HG02759 (cell line): ENCODE measurements around the gene LPAR1.

Experiments
- ATAC-seq: cut with Tn5 transposase; IDR thresholded peaks from one replicate; pipeline ENCODE4 v1.9.1; 2021; ENCODE audit warnings: mild to moderate bottlenecking, moderate library complexity; ENCODE audit not compliant: unreplicated experiment

LPAR1 gene

GRCh38 chr9:111037708-111038330, 451 bp downstream of the LPAR1 start:
- ATAC-seq: peak; percentile 54

DNA sequence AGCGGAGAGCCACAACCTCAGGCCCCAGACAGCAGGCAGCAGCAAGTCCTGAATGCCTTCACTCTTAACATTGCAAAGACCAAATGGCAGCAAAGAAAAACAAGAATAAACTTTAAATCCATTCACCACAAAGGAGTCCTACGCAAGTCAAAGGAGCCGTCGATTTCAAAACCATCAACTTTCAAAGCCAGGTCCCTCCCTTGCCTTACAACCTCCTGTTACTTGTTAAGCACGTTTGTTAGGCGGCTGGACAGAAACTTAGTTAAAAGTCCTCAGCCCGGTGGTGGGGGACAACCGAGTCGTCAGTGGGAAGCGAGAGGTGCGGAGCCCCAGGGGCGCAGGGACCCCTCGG, 938 bp downstream of the LPAR1 start:
- ATAC-seq: no peak

DNA sequence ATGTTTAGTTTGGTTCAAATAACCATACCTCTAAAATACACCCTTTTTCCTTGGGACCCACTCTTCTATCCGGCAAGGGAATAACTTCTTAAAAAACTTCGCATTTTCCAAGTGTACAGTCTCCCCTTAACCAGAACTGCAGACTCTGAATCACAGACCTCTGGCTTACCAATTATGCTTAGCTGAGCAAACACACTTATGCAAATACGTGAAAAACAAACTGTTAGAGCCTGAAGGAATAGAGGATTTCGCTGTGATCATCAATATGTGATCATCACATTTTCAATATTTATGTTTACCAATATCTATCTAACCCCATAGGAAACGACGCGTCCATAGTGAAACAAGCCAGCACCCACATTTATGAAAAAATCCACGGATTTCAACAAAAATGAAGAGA, 1.3 kb downstream of the LPAR1 start:
- ATAC-seq: no peak

DNA sequence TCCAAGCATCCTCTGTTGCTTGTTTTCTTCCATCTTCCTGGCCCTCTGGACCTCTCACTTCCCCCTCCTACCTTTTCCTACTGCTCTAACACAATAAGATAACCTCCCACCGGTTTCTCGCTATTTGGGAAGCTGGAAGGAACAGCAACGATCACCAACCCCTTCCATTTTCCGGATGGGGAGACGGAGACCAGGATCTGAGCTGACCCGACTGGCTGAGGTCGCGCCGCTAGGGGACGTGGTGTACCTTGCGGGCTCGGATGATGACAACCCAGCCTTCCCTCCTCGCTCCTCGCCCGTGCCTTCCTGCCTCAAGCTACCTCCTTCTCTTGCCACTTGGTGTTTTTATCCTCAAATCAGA, 1.9 kb downstream of the LPAR1 start:
- no peak for ATAC-seq

GRCh38 chr9:111035543-111036428, 2.5 kb downstream of the LPAR1 start:
- no peak for ATAC-seq

- no peak for ATAC-seq
These were observed 3.3 kb downstream of the LPAR1 start for GRCh38 chr9:111034898-111035539.

DNA sequence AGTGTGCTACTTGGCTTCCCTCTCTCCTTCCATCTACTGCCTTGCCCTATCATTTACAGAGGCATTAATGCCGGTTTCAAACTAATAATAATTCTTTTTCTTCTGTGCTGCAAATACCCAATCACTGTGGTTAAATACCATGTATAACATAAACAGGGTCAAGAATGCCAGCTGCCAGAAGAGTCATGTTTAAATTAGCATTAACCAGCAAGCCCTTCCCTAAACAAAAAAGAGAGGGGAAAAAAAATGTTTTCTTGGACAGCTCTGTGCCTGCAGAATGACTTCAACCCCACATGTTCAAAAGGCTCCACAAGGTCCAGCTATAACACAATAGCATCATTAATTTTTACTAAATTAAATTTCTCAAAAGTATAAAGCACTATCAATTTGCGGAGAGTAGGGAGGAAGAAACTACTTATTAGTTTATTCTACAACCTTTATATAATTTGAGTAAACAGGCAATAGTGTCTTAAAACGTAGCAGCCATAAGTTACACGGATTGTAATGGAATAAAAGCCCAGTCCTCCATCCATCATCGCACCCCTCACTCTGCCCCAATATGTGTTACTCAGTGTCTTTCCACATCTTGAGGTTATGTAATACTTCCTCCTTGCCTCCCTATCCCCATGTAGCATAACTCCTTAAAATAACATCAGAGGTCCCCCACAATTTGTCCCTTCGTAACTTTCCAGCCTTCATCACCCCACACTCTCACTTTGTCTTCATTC, 3.9 kb downstream of the LPAR1 start:
- no peak for ATAC-seq

- ATAC-seq: no peak
These were observed 7.8 kb downstream of the LPAR1 start for GRCh38 chr9:111030492-111030891.

DNA sequence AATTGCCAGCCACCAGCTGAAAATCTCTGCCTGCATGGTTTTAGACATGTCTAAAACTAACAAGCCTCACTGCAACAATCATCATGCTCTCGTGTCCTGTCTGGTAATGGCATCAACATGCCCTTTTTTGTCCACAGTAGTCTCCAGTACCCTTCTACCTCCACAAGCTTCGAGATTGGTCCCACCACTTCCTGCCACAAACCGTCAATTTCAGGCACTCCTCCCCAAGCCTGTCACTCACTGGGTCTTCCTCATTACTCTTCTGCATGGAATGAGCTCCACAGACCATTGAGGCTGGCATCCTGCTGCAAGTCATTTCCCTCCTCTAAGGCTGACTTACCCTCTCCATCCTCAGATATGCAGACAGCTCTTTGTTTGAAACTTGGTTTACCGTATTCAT, 9.0 kb downstream of the LPAR1 start:
- no peak for ATAC-seq

DNA sequence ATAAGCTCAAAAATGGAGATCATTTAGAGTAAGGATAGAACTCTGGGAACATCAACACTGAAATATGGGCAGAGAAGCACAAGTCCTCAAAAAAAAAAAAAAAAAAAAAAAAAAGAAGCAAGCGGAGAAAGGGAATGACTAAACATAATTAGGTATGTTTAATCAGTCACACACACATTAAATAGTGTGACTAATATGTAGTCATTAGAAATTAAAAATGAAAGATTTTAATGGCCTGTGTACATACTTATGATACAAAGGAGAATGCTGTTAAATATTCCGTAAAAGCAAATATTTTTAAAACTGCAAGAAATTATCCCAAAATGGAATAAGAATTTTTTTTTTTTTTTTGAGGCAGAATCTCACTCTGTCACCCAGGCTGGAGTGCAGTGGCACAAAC, 10.5 kb downstream of the LPAR1 start:
- ATAC-seq: no peak

GRCh38 chr9:111023128-111023527, 15.1 kb downstream of the LPAR1 start:
- ATAC-seq: no peak

DNA sequence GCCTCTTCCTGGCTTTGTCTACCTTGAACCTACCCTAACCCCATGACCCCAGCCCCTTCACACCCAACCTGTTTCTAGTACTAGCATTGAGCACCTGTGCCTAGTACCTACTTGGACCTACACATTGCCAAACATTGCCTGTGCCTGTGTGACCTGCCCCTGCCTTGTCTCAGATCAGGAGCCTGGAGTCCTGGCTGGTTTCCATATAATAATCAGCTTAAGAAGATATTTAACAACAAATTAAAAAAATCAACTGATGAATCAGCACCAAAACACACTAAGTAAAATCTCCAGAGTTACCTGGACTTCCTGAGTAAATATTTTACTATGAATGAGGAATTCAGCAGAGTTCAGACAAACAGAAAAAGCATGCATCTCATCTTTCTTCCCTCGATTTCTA, 17.7 kb downstream of the LPAR1 start:
- no peak for ATAC-seq

DNA sequence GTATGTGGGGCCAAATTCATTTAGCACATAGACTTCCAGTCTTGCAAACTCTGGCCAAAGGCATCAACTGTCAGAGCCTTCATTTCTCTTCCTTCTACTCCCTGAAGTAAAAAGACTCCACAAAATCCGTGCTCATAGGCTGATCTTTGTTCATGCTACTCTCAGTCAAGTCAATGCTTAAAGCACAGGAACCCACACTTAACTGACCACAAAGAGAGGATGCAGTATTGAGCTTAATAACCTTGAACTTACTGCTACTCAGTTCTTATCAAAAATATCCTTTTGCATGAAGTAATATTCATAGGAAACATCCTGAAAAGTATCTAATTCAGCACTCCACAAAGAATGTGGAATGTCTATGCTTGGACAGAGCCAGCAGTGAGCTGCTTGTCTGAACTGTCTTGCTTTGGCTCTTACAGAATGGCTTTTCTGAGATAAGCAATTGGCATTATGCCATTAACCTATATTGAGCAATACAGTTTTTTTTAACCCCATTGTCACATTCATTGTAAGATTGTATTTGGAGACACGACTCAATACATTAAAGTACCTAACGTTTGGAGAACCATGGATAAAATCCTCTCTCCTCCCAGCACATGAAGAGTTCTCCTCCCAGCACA, 21.7 kb downstream of the LPAR1 start:
- ATAC-seq: no peak

- no peak for ATAC-seq
These were observed 22.3 kb downstream of the LPAR1 start for GRCh38 chr9:111016016-111016415.

GRCh38 chr9:111013707-111014106, 24.6 kb downstream of the LPAR1 start:
- ATAC-seq: no peak

DNA sequence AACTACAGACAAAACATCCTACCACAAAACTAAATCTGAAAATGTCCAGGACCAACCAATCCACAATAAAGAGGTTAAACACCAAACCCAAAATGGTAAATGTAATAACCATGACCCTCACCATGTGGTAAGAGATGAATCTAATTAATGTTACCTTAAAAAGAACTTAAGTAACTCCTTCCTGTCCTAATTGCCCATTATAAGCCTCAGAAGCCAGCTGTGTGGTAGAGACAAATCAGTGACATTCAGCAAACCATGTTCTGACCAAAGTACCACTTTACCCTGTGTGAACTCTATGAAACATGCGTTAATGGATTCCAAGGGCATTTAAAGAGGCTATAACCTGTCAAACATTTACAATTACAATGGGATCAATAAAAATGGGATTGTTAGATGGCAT, 25.0 kb downstream of the LPAR1 start:
- no peak for ATAC-seq

DNA sequence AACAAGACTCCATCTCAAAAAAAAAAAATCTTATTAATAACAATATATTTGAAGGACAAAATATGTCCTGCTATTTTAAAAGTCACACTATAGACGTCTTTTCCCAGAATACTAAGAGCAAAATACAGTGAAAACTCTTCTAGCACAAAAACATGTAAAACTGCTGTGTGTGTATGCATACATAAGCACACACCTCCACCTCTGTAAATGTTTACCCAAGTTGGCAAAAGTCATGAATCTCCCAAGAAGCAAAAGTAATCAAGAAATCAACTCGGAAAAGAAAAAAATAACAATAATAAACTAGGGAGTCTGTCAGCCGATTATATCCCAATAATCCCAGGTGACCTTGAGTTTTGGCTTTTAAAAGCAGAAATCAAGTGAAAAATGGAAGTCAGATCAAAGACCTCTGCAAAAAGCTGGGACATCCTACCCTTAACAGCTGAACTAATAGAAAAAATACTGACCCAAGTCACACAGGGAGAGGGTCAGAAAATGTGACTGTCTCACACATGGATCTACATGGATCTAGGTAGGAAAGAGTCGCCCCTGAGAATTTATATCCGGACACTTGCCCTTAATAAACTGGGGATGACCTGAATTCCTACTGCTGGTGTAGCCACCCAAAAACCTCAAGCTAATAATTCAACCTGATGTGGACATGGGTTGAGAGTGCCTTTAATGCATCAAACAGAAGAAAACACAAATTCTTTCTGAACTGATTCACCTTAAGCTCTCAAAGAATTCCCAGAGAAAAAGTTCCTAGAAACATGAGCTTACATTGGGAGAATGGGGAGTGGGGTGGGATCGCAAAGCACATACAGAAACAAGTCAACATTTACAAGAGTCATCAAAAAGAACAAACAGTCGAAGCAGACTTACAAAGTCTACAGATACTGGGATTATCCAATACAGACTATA, 29.9 kb downstream of the LPAR1 start:
- ATAC-seq: no peak

GRCh38 chr9:111005746-111006470, 32.4 kb downstream of the LPAR1 start:
- no peak for ATAC-seq

- ATAC-seq: no peak
These were observed 33.3 kb downstream of the LPAR1 start for GRCh38 chr9:111004936-111005335.
